Hepatocyte (in vitro differentiated cells): Measurements from ENCODE around the gene MAP7. TPM values are rescaled to one million over a fixed set of nuclear protein-coding genes. Genes with fewer than 3 reads are reported as not detected.

Experiments used
- DNase-seq: peaks from one replicate; pipeline ENCODE4 v3.0.0-alpha.2; 2016; ENCODE audit warnings: low spot score
- H2AFZ ChIP-seq: fragments of 200-600 bp; sonication (generic); 2 replicates; pipeline ENCODE4 v1.6.0; 2016; ENCODE audit warnings: antibody characterized with exemption, mild to moderate bottlenecking
- H3K27ac ChIP-seq: fragments of 200-600 bp; sonication (generic); 2 replicates; pipeline ENCODE4 v1.5.1; 2016; ENCODE audit warnings: mild to moderate bottlenecking
- H3K27me3 ChIP-seq: fragments of 200-600 bp; sonication (generic); 2 replicates; pipeline ENCODE4 v1.6.1; 2016
- H3K36me3 ChIP-seq: fragments of 200-600 bp; sonication (generic); replicated peaks from 2 replicates; pipeline ENCODE4 v1.5.1; 2016; ENCODE audit warnings: low read depth; ENCODE audit not compliant: insufficient read depth
- H3K4me1 ChIP-seq: fragments of 200-600 bp; sonication (generic); 2 replicates; pipeline ENCODE4 v1.5.1; 2016; ENCODE audit warnings: mild to moderate bottlenecking, moderate library complexity; ENCODE audit not compliant: insufficient read depth
- H3K4me2 ChIP-seq: fragments of 200-600 bp; sonication (generic); 2 replicates; pipeline ENCODE4 v1.6.0; 2016
- H3K4me3 ChIP-seq: fragments of 200-600 bp; sonication (generic); 2 replicates; pipeline ENCODE4 v1.5.1; 2016; ENCODE audit warnings: mild to moderate bottlenecking
- H3K79me2 ChIP-seq: fragments of 200-600 bp; sonication (generic); 2 replicates; pipeline ENCODE4 v1.6.0; 2017; ENCODE audit warnings: mild to moderate bottlenecking
- H3K9me2 ChIP-seq: fragments of 200-600 bp; sonication (generic); replicated peaks from 2 replicates; pipeline ENCODE4 v1.6.0; 2017; ENCODE audit warnings: mild to moderate bottlenecking; ENCODE audit not compliant: insufficient read depth
- H3K9me3 ChIP-seq: fragments of 200-600 bp; sonication (generic); 2 replicates; pipeline ENCODE4 v1.5.1; 2016; ENCODE audit warnings: low read depth, mild to moderate bottlenecking
- H4K20me1 ChIP-seq: fragments of 200-600 bp; sonication (generic); 2 replicates; pipeline ENCODE4 v1.6.0; 2016; ENCODE audit warnings: mild to moderate bottlenecking; ENCODE audit not compliant: insufficient read depth, poor library complexity, severe bottlenecking
- CTCF ChIP-seq: fragments of 200-600 bp; sonication (generic); IDR thresholded peaks from 2 replicates; pipeline ENCODE4 v1.5.1; 2016; ENCODE audit warnings: antibody characterized with exemption, mild to moderate bottlenecking; ENCODE audit not compliant: poor library complexity
- EZH2 ChIP-seq: fragments of 200-600 bp; sonication (generic); IDR thresholded peaks from 2 replicates; pipeline ENCODE4 v1.6.1; 2016; ENCODE audit warnings: antibody characterized with exemption, mild to moderate bottlenecking, borderline replicate concordance
- EZH2phosphoT487 ChIP-seq: fragments of 200-600 bp; sonication (generic); IDR thresholded peaks from one replicate; pipeline ENCODE4 v1.6.1; 2018; ENCODE audit warnings: antibody characterized with exemption, mild to moderate bottlenecking, low read depth, moderate library complexity; ENCODE audit not compliant: unreplicated experiment, severe bottlenecking
- WGBS: methylation state at CpG from one replicate; pipeline ENCODE4 v1.1.6; 2016; ENCODE audit warnings: low lambda C conversion rate; ENCODE audit errors: missing lambda C conversion rate; 5-methylcytosine and 5-hydroxymethylcytosine counted together
- polyA plus RNA-seq: library from polyadenylated mRNA; unstranded; fragments of >200 nt; fragmentation: Nextera tagmentation; extraction: Ambion mirVana; gene quantifications from 2 replicates; pipeline ENCODE4 v1.2.1, GENCODE V29; 2016
- total RNA-seq: library from RNA; depleted of rRNA; stranded (reverse); fragments of >200 nt; gene quantifications from 2 replicates; pipeline ENCODE4 v1.2.3, GENCODE V29; 2014

Gene MAP7
- total and polyA plus RNA-seq, 2 experiments from 2014 or later, result 13.4 to 22.9 TPM

GRCh38 chr6:136421537-136422158 lies 128.6 kb downstream of the MAP7 start:
- Histone ChIP-seq H3K27me3 (no peaks in the 10 kb centered on the region), H3K4me1 (no peaks in the 10 kb centered on the region), H3K9me3 (no peaks in the 10 kb centered on the region), H3K4me3 (no peak overlapping the region), H3K27ac (no peak overlapping the region), H3K79me2 (peaks cover 19% of the 10 kb centered on the region), H2AFZ (no peak overlapping the region), H3K4me2 (no peak overlapping the region), H4K20me1 (no peaks in the 10 kb centered on the region), H3K9me2 (no peaks in the 10 kb centered on the region), H3K36me3 (no peaks in the 10 kb centered on the region)
- DNase-seq, result no peak
- WGBS, result 78% methylated on average over 6 of the region's 6 CpGs
- no peak for TF ChIP-seq CTCF

DNA sequence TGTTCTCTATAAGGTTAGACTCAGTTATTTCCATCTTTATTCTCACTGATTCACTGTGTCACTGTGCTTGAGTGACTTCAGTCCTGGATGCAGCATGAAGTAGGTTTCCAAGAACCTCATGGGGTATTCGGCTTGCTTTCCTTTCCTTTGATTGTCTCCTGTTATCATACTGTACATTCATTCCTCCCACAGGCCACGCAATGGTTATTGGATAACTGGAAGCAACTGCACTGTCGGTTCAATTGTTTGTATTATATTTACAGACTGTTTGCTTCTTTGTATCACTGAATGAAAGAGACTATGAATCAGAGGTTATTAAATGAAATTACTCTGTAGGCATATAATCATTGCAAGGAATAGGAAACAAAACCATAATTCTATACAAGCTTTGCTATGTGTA lies 129.4 kb downstream of the MAP7 start:
- TF ChIP-seq EZH2phosphoT487, result no peak
- H3K9me2 ChIP-seq, result no peaks in the 10 kb centered on the region
- no peaks in the 10 kb centered on the region for H4K20me1 ChIP-seq
- no peak overlapping the region for H3K4me3 ChIP-seq
- H3K36me3 ChIP-seq, result no peaks in the 10 kb centered on the region
- no peaks in the 10 kb centered on the region for H3K4me1 ChIP-seq
- DNase-seq, result no peak
- no peaks in the 10 kb centered on the region for H3K9me3 ChIP-seq
- no peak overlapping the region for H2AFZ ChIP-seq
- 71% methylated on average over 3 of the region's 3 CpGs for WGBS
- no peak overlapping the region for H3K27ac ChIP-seq
- peaks cover 19% of the 10 kb centered on the region for H3K79me2 ChIP-seq
- H3K4me2 ChIP-seq, result no peak overlapping the region
- no peaks in the 10 kb centered on the region for H3K27me3 ChIP-seq

DNA sequence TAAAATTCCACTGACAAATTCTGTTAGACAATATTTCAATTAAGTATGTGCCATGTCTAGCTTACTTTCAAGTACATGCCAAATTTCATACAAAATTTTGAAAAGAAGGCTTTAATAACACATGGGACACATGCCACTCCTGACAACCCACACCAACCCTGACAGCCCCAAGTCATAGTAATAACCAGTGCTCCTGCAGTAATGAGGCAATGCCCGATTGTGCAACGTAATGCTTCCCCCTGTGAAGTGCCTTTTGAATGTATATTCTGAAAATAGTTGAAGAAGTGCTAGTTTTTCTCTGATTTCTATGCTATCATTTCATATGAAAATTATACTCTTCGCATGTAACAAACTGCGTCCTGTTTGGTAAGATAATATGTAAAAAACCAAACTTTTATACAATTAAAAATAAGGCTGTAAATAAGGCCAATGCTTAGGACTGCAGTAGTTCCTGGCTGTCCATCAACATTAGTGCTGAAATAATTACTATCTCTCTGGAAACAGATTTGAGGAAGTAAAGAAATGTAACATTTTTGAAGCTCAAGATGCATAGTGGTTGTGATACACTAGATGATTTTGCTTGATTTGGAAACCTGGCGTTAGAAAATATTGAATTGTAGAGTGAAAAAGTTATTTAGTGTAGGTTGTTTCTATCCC lies 134.7 kb downstream of the MAP7 start:
- no peaks in the 10 kb centered on the region for H3K36me3 ChIP-seq

More for the DNA sequence above, 134.7 kb downstream of the MAP7 start:
- Histone ChIP-seq H2AFZ (no peak overlapping the region), H3K79me2 (no peaks in the 10 kb centered on the region), H4K20me1 (no peaks in the 10 kb centered on the region), H3K4me2 (no peak overlapping the region), H3K9me3 (no peaks in the 10 kb centered on the region), H3K27ac (no peak overlapping the region), H3K4me1 (no peaks in the 10 kb centered on the region), H3K4me3 (no peak overlapping the region), H3K27me3 (no peaks in the 10 kb centered on the region), H3K9me2 (no peaks in the 10 kb centered on the region)
- DNase-seq, result no peak
- 94% methylated on average over 5 of the region's 5 CpGs for WGBS
- TF ChIP-seq CTCF (no peak), EZH2 (no peak), EZH2phosphoT487 (no peak)
